ENCODE measurements around the gene ZRANB1.

ZRANB1 gene

GRCh38 chr10:124923684-124924083, 18.2 kb upstream of the ZRANB1 start:
- DNase-seq: no peak

DNA sequence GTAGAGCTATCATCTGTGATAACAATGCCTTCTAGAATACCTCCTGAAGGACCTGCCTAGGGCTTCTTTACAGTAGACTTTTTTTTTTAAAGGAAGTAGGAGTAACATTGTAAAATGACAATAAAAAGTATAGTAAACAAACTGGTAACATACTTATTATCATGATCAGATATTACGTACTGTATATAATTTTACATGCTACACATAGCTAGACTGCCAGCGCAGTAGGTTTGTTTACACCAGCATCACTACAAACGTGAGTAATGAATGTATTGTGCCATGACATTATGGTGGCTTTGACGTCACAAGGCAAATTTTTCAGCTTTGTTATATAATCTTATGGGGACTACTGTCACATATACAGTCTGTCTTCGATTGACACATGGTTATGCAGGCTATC, 15.4 kb upstream of the ZRANB1 start:
- no peak for DNase-seq

GRCh38 chr10:124928087-124928486, 13.8 kb upstream of the ZRANB1 start:
- peak; percentile 86 for DNase-seq

DNA sequence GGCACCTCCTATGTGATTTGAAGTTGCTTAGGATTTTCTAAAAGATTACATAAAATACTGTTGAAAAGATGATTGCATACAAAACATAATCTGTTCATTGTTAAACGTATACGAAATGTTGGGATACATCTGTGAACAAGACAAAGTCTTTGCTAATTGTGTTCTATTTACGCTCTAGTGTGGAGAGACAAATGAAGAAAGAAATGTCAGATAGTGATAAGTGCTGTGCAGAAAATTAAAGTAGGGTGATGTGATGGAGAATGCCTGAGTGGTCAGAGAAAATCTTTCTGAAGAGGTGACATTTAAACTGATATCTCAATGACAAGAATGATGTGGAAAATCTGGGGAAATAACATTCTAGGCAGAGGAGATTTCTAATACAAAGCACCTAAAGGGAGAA, 13.4 kb upstream of the ZRANB1 start:
- DNase-seq: no peak

- DNase-seq: no peak
These were observed 6.0 kb upstream of the ZRANB1 start for GRCh38 chr10:124935946-124936345.

DNA sequence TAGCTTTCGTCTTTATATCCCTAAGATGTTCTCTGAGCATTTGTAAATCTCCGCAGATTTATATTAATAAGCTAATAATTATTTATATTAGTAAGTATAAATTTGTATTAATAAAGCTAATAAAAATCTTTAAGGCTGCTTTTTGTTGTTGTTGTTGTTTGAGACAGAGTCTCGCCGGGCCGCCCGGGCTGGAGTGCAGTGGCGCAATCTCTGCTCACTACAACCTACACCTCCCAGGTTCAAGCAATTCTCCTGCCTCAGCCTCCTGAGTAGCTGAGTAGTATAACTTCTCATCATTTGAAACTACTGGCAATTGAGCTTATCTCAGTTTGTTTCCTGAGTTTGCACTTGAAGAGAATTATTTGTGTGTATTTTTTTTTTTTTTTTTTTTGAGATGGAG, 5.1 kb upstream of the ZRANB1 start:
- no peak for DNase-seq

GRCh38 chr10:124939290-124939689, 2.6 kb upstream of the ZRANB1 start:
- peak; percentile 1 for DNase-seq

DNA sequence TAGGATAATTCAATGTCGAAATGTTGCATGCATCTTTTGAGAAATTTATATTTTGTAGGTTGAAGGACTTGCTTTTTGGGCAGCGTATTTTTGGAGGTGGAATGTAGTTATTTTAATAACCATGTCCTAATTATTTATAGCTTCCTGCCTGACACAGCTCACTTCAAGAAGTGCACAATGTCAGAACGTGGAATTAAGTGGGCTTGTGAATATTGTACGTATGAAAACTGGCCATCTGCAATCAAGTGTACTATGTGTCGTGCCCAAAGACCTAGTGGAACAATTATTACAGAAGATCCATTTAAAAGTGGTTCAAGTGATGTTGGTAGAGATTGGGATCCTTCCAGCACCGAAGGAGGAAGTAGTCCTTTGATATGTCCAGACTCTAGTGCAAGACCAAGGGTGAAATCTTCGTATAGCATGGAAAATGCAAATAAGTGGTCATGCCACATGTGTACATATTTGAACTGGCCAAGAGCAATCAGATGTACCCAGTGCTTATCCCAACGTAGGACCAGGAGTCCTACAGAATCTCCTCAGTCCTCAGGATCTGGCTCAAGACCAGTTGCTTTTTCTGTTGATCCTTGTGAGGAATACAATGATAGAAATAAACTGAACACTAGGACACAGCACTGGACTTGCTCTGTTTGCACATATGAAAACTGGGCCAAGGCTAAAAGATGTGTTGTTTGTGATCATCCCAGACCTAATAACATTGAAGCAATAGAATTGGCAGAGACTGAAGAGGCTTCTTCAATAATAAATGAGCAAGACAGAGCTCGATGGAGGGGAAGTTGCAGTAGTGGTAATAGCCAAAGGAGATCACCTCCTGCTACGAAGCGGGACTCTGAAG, 620 bp downstream of the ZRANB1 start:
- DNase-seq: no peak

DNA sequence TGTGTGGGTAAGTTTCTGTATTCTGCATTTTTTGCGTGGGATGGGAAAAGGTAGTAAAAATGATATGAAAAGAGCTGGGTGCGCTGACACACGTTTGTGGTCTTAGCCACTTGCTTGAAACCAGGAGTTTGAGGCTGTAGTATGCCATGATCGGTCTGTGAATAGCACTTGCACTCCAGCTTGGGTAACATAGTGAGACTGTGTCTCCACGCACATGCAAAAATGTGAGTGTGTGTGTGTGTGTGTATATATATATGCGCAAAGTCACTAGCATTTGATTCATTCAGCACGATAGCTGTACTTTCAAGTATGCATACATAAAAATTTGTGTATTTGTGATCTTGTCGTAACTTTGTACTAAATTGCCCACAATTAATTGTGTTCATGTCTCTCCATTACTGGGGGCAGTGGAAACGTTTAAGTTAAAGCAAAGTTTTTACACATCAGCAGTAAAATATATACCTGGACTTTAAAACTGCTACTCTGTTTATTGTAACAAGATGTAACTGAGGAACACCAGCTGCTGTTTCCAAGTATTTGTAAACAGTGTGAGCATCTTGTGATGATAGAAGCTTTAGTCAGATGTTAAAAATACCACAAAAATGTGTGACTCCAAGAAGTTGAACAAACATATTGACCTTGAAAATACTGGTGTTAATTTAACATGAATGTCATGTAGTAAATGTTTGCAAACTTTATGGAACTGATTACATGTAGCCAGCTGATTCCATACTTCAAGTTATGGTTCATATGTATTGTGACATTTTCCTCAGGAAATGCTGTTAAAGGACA, 1.6 kb downstream of the ZRANB1 start:
- DNase-seq: no peak

GRCh38 chr10:124944982-124945381, 3.1 kb downstream of the ZRANB1 start:
- no peak for DNase-seq

- peak; percentile 23 for DNase-seq
These were observed 5.0 kb downstream of the ZRANB1 start for GRCh38 chr10:124946945-124947344.

- no peak for DNase-seq
These were observed 7.6 kb downstream of the ZRANB1 start for GRCh38 chr10:124949543-124949942.

GRCh38 chr10:124952123-124952522, 10.2 kb downstream of the ZRANB1 start:
- peak; percentile 2 for DNase-seq

GRCh38 chr10:124953421-124953820, 11.5 kb downstream of the ZRANB1 start:
- no peak for DNase-seq

DNA sequence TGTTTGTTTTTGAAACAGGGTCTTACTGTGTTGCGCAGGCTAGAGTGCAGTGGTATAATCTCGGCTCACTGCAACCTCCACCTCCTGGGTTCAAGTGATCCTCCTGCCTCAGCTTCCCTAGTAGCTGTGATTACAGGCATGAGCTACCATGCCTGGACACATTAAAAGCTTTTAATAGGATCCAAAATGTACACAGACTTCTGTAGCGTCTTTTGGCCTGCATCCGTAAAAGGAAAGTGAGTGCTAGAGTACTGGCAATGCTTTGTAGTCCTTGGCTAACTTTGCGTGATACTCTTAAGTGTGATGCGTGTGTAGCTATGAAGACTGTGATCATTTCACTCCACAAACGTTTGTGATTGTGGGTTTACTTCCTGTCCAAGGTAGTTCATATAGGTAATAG, 13.3 kb downstream of the ZRANB1 start:
- DNase-seq: peak; percentile 21

GRCh38 chr10:124955868-124956267, 13.9 kb downstream of the ZRANB1 start:
- DNase-seq: no peak

- DNase-seq: no peak
These were observed 14.8 kb downstream of the ZRANB1 start for GRCh38 chr10:124956764-124957163.

- DNase-seq: no peak
These were observed 15.6 kb downstream of the ZRANB1 start for GRCh38 chr10:124957404-124957947.

- DNase-seq: no peak
These were observed 17.6 kb downstream of the ZRANB1 start for GRCh38 chr10:124959564-124959963.

DNA sequence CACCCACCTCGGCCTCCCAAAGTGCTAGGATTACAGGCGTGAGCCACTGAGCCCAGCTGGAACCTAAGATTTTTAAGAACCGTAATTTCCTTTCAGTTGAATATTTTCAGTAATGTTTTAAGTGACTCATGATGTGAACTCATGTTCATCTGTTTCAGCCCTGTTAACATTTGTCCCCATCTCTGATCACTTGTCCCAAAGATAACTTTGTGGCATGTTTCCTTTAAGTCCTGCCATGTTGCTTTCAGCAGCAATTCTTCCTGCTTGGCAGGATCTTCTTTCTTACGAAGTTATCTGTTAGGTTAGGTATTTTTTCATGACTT, 19.3 kb downstream of the ZRANB1 start:
- DNase-seq: no peak

- no peak for DNase-seq
These were observed 20.5 kb downstream of the ZRANB1 start for GRCh38 chr10:124962421-124962820.

GRCh38 chr10:124963866-124964720, 22.2 kb downstream of the ZRANB1 start:
- no peak for DNase-seq

DNA sequence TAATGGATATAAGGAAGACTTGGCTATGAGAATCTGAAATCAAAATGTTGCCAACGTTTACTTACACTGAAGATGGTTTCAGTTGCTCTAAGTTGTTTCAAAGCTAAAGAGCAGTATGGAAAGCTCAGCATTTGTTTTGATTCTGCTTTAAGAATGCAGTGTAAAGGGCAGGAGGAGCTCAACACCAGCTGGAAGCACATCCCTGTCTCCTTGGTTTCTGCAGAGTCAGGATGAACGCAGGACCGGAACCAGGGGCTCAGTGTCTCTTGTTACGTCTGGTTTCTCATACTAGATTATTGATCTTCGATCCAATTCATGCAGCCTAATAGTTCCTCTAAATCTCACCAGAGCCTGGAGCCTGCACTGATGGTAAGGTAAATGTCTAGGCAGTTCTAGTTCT, 24.1 kb downstream of the ZRANB1 start:
- no peak for DNase-seq

Measured in NCI-H82 (cell line).